Gastroesophageal sphincter (tissue), 3 donors: ENCODE data around the gene ANXA4.

Experiments used
- POLR2A ChIP-seq, 2 donors: fragments of 450-650 bp; IDR thresholded peaks; one replicate each; pipeline ENCODE4 v1.6.1; 2017; ENCODE audit warnings: antibody characterized with exemption in 2 of 2, mild to moderate bottlenecking in 2 of 2, moderate library complexity in 1 of 2
- POLR2AphosphoS5 ChIP-seq: sonication (generic); formaldehyde crosslinking; IDR thresholded peaks from one replicate; pipeline ENCODE4 v1.6.1; 2017; ENCODE audit warnings: antibody characterized with exemption
- TF ChIP-seq, protein P1 (sequence below), 4 experiments: fragments of 200-600 bp in 2 of 4; fragments of 450-650 bp in 2 of 4; sonication (generic) in 1 of 4; IDR thresholded peaks; one replicate each; pipeline ENCODE4 v1.5.1; 2017 to 2019; ENCODE audit warnings: antibody characterized with exemption in 4 of 4, mild to moderate bottlenecking in 2 of 4, moderate library complexity in 2 of 4

DNA sequence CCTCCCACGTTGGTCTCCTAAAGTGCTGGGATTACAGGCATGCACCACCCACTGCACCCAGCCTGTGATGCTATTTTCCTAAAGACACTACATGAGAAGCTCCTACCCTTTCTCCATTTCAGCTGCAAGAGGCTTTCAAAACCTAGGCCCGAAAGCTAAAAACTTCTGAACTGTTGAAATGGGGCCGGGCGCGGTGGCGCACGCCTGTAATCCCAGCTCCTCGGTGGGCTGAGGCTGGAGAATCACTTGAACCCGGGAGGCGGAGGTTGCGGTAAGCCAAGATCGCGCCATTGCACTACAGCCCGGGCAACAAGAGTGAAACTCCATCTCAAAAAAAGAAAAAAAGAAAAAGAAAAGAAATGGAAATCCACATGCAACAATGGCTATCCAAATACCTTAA, 18.1 kb upstream of the ANXA4 start:
- TF ChIP-seq, protein P1, sequence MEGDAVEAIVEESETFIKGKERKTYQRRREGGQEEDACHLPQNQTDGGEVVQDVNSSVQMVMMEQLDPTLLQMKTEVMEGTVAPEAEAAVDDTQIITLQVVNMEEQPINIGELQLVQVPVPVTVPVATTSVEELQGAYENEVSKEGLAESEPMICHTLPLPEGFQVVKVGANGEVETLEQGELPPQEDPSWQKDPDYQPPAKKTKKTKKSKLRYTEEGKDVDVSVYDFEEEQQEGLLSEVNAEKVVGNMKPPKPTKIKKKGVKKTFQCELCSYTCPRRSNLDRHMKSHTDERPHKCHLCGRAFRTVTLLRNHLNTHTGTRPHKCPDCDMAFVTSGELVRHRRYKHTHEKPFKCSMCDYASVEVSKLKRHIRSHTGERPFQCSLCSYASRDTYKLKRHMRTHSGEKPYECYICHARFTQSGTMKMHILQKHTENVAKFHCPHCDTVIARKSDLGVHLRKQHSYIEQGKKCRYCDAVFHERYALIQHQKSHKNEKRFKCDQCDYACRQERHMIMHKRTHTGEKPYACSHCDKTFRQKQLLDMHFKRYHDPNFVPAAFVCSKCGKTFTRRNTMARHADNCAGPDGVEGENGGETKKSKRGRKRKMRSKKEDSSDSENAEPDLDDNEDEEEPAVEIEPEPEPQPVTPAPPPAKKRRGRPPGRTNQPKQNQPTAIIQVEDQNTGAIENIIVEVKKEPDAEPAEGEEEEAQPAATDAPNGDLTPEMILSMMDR (IDR thresholded peaks at IDR 0.05) = no peak
- no peak for TF ChIP-seq POLR2AphosphoS5
- no peak for TF ChIP-seq POLR2A (IDR thresholded peaks at IDR 0.05)
